ENCODE results near the gene COL4A3.

- no peak for TF ChIP-seq POLR2AphosphoS5 (IDR thresholded peaks at IDR 0.05; ENCODE audit: low read depth, low read length)
- no peak for TF ChIP-seq POLR2A (IDR thresholded peaks at IDR 0.05; ENCODE audit: low read depth, low read length)
- TF ChIP-seq SPI1 (IDR thresholded peaks at IDR 0.05; ENCODE audit: low read depth, low read length): no peak
- no peak for TF ChIP-seq PAX5 (IDR thresholded peaks at IDR 0.05; ENCODE audit: insufficient read depth, low read length, severe bottlenecking)
- no peak for TF ChIP-seq TAF1 (IDR thresholded peaks at IDR 0.05; ENCODE audit: low read depth, low read length)
- TF ChIP-seq POU2F2 (IDR thresholded peaks at IDR 0.05; ENCODE audit: low read depth, low read length): no peak
These were observed 17.4 kb upstream of the COL4A3 start for GRCh38 chr2:227147023-227147422.

Data from GM12891 (cell line).